Parathyroid adenoma (tissue), 2 donors: ENCODE data around the gene RASA4B.
"Not testable (repeated sequence)": the region's sequence is repeated elsewhere in the genome, so short reads cannot be mapped to it uniquely, and the experiment has no call there.

Source experiments
- H2AFZ ChIP-seq: fragments of 300-600 bp; sonication (generic); one replicate; pipeline ENCODE4 v1.7.0; 2017; ENCODE audit warnings: antibody characterized with exemption, mild to moderate bottlenecking
- H3K27ac ChIP-seq: fragments of 300-600 bp; sonication (generic); one replicate; pipeline ENCODE4 v1.7.0; 2017
- H3K27me3 ChIP-seq: fragments of 300-600 bp; sonication (generic); one replicate; pipeline ENCODE4 v1.7.0; 2017; ENCODE audit warnings: low read length; ENCODE audit not compliant: control insufficient read depth, insufficient read depth
- H3K36me3 ChIP-seq: fragments of 300-600 bp; sonication (generic); one replicate; pipeline ENCODE4 v1.7.0; 2017; ENCODE audit warnings: low read length; ENCODE audit not compliant: control insufficient read depth, insufficient read depth
- H3K4me1 ChIP-seq: fragments of 300-600 bp; sonication (generic); one replicate; pipeline ENCODE4 v1.7.0; 2017; ENCODE audit warnings: control low read depth
- H3K4me2 ChIP-seq: fragments of 300-600 bp; sonication (generic); one replicate; pipeline ENCODE4 v1.7.0; 2017; ENCODE audit warnings: low read length
- H3K4me3 ChIP-seq: fragments of 300-600 bp; sonication (generic); one replicate; pipeline ENCODE4 v1.7.0; 2017; ENCODE audit warnings: low read depth, low read length
- H3K79me2 ChIP-seq: fragments of 300-600 bp; sonication (generic); one replicate; pipeline ENCODE4 v1.7.0; 2017; ENCODE audit warnings: control low read depth
- H3K9ac ChIP-seq: fragments of 300-600 bp; sonication (generic); one replicate; pipeline ENCODE4 v1.7.0; 2017; ENCODE audit warnings: mild to moderate bottlenecking
- H3K9me3 ChIP-seq: fragments of 300-600 bp; sonication (generic); one replicate; pipeline ENCODE4 v1.7.0; 2017; ENCODE audit warnings: low read length; ENCODE audit not compliant: control insufficient read depth
- donor health status: primary hyperparathyroidism.

RASA4B gene

GRCh38 chr7:102517550-102518147 is at the start of gene RASA4B:
Gene RASA4B, minus strand, starts transcription at chr7:102517777. Its CDS starts 67 bp downstream, at chr7:102517710.
- H3K4me3 ChIP-seq, H3K4me2 ChIP-seq, H3K27me3 ChIP-seq, H3K27ac ChIP-seq, H3K4me1 ChIP-seq, H3K9ac ChIP-seq, H3K9me3 ChIP-seq, H3K79me2 ChIP-seq, H3K36me3 ChIP-seq, H2AFZ ChIP-seq: not testable (repeated sequence)

GRCh38 chr7:102550808-102551422 is 33.3 kb upstream of the RASA4B start, which contains the start of gene SPDYE2:
Gene SPDYE2, plus strand, starts transcription at chr7:102551226. Its CDS starts 2,030 bp downstream, at chr7:102553256.
- not testable (repeated sequence) for H3K36me3 ChIP-seq, H2AFZ ChIP-seq, H3K79me2 ChIP-seq, H3K4me3 ChIP-seq, H3K9me3 ChIP-seq, H3K4me2 ChIP-seq, H3K9ac ChIP-seq, H3K27ac ChIP-seq, H3K4me1 ChIP-seq, H3K27me3 ChIP-seq

GRCh38 chr7:102546353-102546752 is 28.8 kb upstream of the RASA4B start:
- H3K9ac ChIP-seq, H3K4me1 ChIP-seq, H3K27ac ChIP-seq, H3K9me3 ChIP-seq, H3K4me3 ChIP-seq, H3K4me2 ChIP-seq, H2AFZ ChIP-seq, H3K27me3 ChIP-seq, H3K79me2 ChIP-seq, H3K36me3 ChIP-seq: not testable (repeated sequence)

- H3K79me2 ChIP-seq, H3K4me1 ChIP-seq, H3K4me2 ChIP-seq, H3K9ac ChIP-seq, H3K36me3 ChIP-seq, H3K4me3 ChIP-seq, H3K27ac ChIP-seq, H3K27me3 ChIP-seq, H2AFZ ChIP-seq, H3K9me3 ChIP-seq: not testable (repeated sequence)
These were observed 27.7 kb upstream of the RASA4B start for GRCh38 chr7:102545288-102545687.

- not testable (repeated sequence) for H3K4me3 ChIP-seq, H3K4me2 ChIP-seq, H2AFZ ChIP-seq, H3K4me1 ChIP-seq, H3K27me3 ChIP-seq, H3K79me2 ChIP-seq, H3K9ac ChIP-seq, H3K9me3 ChIP-seq, H3K36me3 ChIP-seq, H3K27ac ChIP-seq
These were observed 26.8 kb upstream of the RASA4B start for GRCh38 chr7:102544372-102544771.

GRCh38 chr7:102543596-102543995 is 26.0 kb upstream of the RASA4B start, which contains the start of gene UPK3BL2:
Gene UPK3BL2, minus strand, starts transcription at chr7:102543696. Its CDS starts 60 bp downstream, at chr7:102543636.
- not testable (repeated sequence) for H3K27ac ChIP-seq, H3K27me3 ChIP-seq, H3K4me1 ChIP-seq, H3K4me2 ChIP-seq, H3K36me3 ChIP-seq, H3K9me3 ChIP-seq, H3K4me3 ChIP-seq, H3K79me2 ChIP-seq, H3K9ac ChIP-seq, H2AFZ ChIP-seq

- not testable (repeated sequence) for H3K9me3 ChIP-seq, H2AFZ ChIP-seq, H3K4me2 ChIP-seq, H3K27ac ChIP-seq, H3K4me3 ChIP-seq, H3K4me1 ChIP-seq, H3K36me3 ChIP-seq, H3K27me3 ChIP-seq, H3K9ac ChIP-seq, H3K79me2 ChIP-seq
These were observed 25.2 kb upstream of the RASA4B start for GRCh38 chr7:102542771-102543170.

- H2AFZ ChIP-seq, H3K4me2 ChIP-seq, H3K9me3 ChIP-seq, H3K4me1 ChIP-seq, H3K27me3 ChIP-seq, H3K4me3 ChIP-seq, H3K36me3 ChIP-seq, H3K9ac ChIP-seq, H3K27ac ChIP-seq, H3K79me2 ChIP-seq: not testable (repeated sequence)
These were observed 24.5 kb upstream of the RASA4B start for GRCh38 chr7:102542083-102542482.

- H3K4me2 ChIP-seq, H3K36me3 ChIP-seq, H3K27me3 ChIP-seq, H3K4me1 ChIP-seq, H3K79me2 ChIP-seq, H3K4me3 ChIP-seq, H3K9me3 ChIP-seq, H3K9ac ChIP-seq, H3K27ac ChIP-seq, H2AFZ ChIP-seq: not testable (repeated sequence)
These were observed 23.0 kb upstream of the RASA4B start for GRCh38 chr7:102540604-102541003.

- not testable (repeated sequence) for H3K79me2 ChIP-seq, H3K27me3 ChIP-seq
These were observed 17.6 kb upstream of the RASA4B start for GRCh38 chr7:102535062-102535615.

GRCh38 chr7:102532127-102532526 is 14.6 kb upstream of the RASA4B start:
- not testable (repeated sequence) for H3K9me3 ChIP-seq, H3K27ac ChIP-seq, H3K79me2 ChIP-seq, H3K9ac ChIP-seq, H3K4me1 ChIP-seq, H3K27me3 ChIP-seq, H3K4me3 ChIP-seq, H2AFZ ChIP-seq, H3K4me2 ChIP-seq, H3K36me3 ChIP-seq

More at GRCh38 chr7:102535062-102535615, 17.6 kb upstream of the RASA4B start:
- not testable (repeated sequence) for H3K36me3 ChIP-seq, H3K27ac ChIP-seq, H3K9ac ChIP-seq, H3K4me2 ChIP-seq, H2AFZ ChIP-seq, H3K4me3 ChIP-seq, H3K4me1 ChIP-seq, H3K9me3 ChIP-seq
